A673 (cell line): ENCODE measurements around the gene CDC42EP2. TPM values are rescaled to one million over a fixed set of nuclear protein-coding genes. Genes with fewer than 3 reads are reported as not detected.

ENCODE experiments used
- BruUV-seq: library from RNA; stranded (reverse); fragments of 400-500 nt; replicated peaks from 2 replicates; lab custom pipeline; 2021; lab: Mats Ljungman, UMichigan
- CTCF ChIA-PET: fragments of 300-600 bp; sonication (Branson Sonifier 250); formaldehyde crosslinking; loops from one replicate; lab custom pipeline; 2022; ENCODE audit warnings: antibody characterized with exemption; lab: Charles Lee
- POLR2A ChIA-PET: fragments of 300-600 bp; sonication (Branson Sonifier 250); formaldehyde crosslinking; loops from one replicate; lab custom pipeline; 2022; ENCODE audit warnings: antibody characterized with exemption; ENCODE audit not compliant: low non-redundant PET; lab: Charles Lee
- DNase-seq: peaks from one replicate; pipeline ENCODE4 v3.0.0-alpha.2; 2015; ENCODE audit warnings: low spot score
- H3K27ac ChIP-seq: fragments of 200-600 bp; sonication (generic); 2 replicates; pipeline ENCODE4 v1.5.1; 2016; ENCODE audit warnings: mixed run types, low read depth, mild to moderate bottlenecking, mixed read lengths, antibody characterized with exemption, low read length; ENCODE audit not compliant: poor library complexity, severe bottlenecking
- H3K27me3 ChIP-seq: fragments of 200-600 bp; sonication (generic); replicated peaks from 2 replicates; pipeline ENCODE4 v1.6.1; 2017; ENCODE audit warnings: mixed run types, low read depth, mild to moderate bottlenecking, mixed read lengths, antibody characterized with exemption, low read length; ENCODE audit not compliant: insufficient read depth, poor library complexity
- H3K36me3 ChIP-seq: fragments of 200-600 bp; sonication (generic); 2 replicates; pipeline ENCODE4 v1.6.1; 2016; ENCODE audit warnings: mixed run types, mild to moderate bottlenecking, mixed read lengths, antibody characterized with exemption, low read length; ENCODE audit not compliant: insufficient read depth, poor library complexity, severe bottlenecking
- H3K4me1 ChIP-seq: fragments of 200-600 bp; sonication (generic); 2 replicates; pipeline ENCODE4 v1.6.1; 2017; ENCODE audit warnings: mixed run types, mild to moderate bottlenecking, mixed read lengths, antibody characterized with exemption, low read length; ENCODE audit not compliant: insufficient read depth, poor library complexity, severe bottlenecking
- H3K4me3 ChIP-seq: fragments of 200-600 bp; sonication (generic); 2 replicates; pipeline ENCODE4 v1.5.1; 2016; ENCODE audit warnings: low read depth, mixed run types, mild to moderate bottlenecking, mixed read lengths, low read length; ENCODE audit not compliant: poor library complexity, severe bottlenecking
- H3K9me3 ChIP-seq: fragments of 200-600 bp; sonication (generic); 2 replicates; pipeline ENCODE4 v1.6.1; 2016; ENCODE audit warnings: mixed run types, low read depth, mild to moderate bottlenecking, mixed read lengths, antibody characterized with exemption, low read length; ENCODE audit not compliant: poor library complexity, severe bottlenecking
- EZH2 ChIP-seq: fragments of 200-600 bp; sonication (generic); IDR thresholded peaks from 2 replicates; pipeline ENCODE4 v1.6.1; 2017; ENCODE audit warnings: borderline replicate concordance, low read depth, mild to moderate bottlenecking, mixed read lengths, antibody characterized with exemption, low read length; ENCODE audit not compliant: poor library complexity, severe bottlenecking
- intact Hi-C: fragments of 100-400 bp; cut with micrococcal nuclease; formaldehyde crosslinking; loops from one replicate; pipeline ENCODE4 v1.10.0; 2022; ENCODE audit not compliant: unreplicated experiment
- total RNA-seq: library from RNA; stranded (reverse); gene quantifications from 2 replicates; pipeline ENCODE4 v1.2.3, GENCODE V29; 2021
- TF ChIP-seq, protein P1 (sequence below): fragments of 300-800, 200-600 bp; sonication (generic); conservative IDR thresholded peaks from 2 replicates; pipeline ENCODE4 v1.5.1; 2017; ENCODE audit warnings: low read depth, mild to moderate bottlenecking, antibody characterized with exemption, low read length, moderate library complexity, mixed read lengths

Gene CDC42EP2
- total RNA-seq, 1 experiment from 2014 or later, result 4.8 TPM

DNA sequence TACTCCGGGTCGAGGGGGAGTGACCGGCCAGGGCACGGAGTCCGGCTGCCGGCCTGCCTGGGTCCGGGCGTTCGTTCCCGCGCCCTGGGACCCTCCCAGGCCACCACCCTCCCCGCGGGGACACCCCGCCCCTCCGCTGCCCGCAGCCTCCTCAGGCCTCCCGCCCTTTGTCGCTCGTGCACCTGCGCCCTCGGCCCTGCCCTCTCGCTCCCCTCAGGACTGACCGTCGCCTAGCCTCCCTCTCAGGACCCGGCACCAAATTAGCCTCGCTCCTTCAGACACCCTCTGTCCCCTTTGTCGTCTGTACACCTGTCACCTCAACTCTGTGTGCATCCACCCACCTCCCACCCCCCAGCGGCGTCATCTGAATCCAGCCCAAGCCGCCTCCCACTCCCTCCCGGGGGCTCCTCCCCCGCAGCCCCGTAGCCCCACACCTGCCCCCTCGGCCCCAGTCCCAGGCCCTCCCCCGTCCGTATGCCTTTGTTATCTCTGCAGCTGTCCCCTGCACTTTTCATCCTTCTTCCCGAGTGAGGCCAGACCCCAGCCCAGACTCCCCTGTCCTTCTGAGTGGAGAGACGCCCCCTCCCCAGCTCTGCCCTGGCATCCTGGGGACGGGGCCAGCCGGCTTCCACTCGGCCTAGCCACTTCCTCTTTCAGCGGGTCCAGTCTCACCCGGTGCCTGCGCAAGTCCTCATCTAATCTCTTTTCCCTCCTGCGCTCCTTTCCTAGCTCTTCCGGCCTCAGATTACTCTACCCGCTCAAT lies 40.5 kb downstream of the CDC42EP2 start:
- intact Hi-C loops, result no loop called here
- peak overlapping the region; percentile 71 for H3K4me3 ChIP-seq
- H3K27ac ChIP-seq, result peak overlapping the region; percentile 55
- no peak for DNase-seq
- ChIA-PET POLR2A (no interaction called here), CTCF (no interaction called here)
- H3K9me3 ChIP-seq, result no peaks in the 10 kb centered on the region
- H3K27me3 ChIP-seq, result no peaks in the 10 kb centered on the region
- BruUV-seq, result no TSS peak
- peaks cover 31% of the 10 kb centered on the region for H3K36me3 ChIP-seq
- no peaks in the 10 kb centered on the region for H3K4me1 ChIP-seq
- TF ChIP-seq, protein P1, sequence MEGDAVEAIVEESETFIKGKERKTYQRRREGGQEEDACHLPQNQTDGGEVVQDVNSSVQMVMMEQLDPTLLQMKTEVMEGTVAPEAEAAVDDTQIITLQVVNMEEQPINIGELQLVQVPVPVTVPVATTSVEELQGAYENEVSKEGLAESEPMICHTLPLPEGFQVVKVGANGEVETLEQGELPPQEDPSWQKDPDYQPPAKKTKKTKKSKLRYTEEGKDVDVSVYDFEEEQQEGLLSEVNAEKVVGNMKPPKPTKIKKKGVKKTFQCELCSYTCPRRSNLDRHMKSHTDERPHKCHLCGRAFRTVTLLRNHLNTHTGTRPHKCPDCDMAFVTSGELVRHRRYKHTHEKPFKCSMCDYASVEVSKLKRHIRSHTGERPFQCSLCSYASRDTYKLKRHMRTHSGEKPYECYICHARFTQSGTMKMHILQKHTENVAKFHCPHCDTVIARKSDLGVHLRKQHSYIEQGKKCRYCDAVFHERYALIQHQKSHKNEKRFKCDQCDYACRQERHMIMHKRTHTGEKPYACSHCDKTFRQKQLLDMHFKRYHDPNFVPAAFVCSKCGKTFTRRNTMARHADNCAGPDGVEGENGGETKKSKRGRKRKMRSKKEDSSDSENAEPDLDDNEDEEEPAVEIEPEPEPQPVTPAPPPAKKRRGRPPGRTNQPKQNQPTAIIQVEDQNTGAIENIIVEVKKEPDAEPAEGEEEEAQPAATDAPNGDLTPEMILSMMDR, result no peak
- TF ChIP-seq EZH2, result no peak

DNA sequence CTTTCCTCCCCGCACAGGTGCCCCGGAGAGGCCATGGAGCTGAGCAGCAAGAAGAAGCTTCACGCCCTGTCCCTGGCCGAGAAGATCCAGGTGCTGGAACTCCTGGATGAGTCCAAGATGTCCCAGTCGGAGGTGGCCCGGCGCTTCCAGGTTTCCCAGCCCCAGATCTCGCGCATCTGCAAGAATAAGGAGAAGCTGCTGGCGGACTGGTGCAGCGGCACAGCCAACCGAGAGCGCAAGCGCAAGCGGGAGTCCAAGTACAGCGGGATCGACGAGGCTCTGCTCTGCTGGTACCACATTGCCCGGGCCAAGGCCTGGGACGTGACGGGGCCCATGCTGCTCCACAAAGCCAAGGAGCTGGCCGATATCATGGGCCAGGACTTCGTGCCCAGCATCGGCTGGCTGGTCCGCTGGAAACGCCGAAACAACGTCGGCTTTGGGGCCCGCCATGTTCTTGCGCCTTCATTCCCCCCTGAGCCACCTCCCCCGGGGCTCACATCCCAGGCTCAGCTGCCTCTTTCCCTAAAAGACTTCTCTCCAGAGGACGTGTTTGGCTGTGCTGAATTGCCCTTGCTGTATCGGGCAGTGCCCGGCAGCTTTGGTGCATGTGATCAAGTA lies 41.2 kb downstream of the CDC42EP2 start:
- no TSS peak for BruUV-seq

DNA sequence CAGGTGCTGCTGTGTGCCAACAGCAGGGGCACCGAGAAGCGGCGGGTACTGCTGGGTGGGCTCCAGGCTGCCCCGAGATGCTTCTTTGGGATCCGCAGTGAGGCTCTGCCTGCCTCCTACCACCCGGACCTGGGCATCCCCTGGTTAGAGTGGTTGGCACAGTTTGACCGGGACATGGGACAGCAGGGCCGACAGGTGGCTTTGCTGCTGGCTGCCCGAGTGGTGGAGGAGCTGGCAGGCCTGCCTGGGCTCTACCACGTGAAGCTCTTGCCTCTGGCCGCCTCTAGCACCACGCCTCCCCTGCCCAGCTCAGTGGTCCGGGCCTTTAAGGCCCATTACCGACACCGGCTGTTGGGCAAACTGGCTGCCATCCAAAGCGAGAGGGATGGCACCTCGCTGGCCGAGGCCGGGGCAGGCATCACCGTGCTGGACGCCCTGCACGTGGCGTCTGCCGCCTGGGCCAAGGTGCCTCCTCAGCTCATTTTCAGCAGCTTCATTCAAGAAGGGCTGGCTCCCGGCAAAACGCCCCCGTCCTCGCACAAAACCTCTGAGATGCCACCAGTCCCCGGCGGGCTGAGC lies 41.8 kb downstream of the CDC42EP2 start:
- H3K4me3 ChIP-seq, result no peak overlapping the region
- no peaks in the 10 kb centered on the region for H3K9me3 ChIP-seq
- no peaks in the 10 kb centered on the region for H3K4me1 ChIP-seq
- H3K27ac ChIP-seq, result no peak overlapping the region
- no peak for DNase-seq
- intact Hi-C loops, result no loop called here
- BruUV-seq, result no TSS peak
- CTCF ChIA-PET, result interaction anchor here (0.5 kb wide), 1 partner anchor 100 kb away, joined by 4 read pairs; no protein-coding TSS in a partner anchor
- peaks cover 18% of the 10 kb centered on the region for H3K36me3 ChIP-seq
- TF ChIP-seq, protein P1, result no peak
- TF ChIP-seq EZH2, result no peak
- POLR2A ChIA-PET, result no interaction called here
- H3K27me3 ChIP-seq, result no peaks in the 10 kb centered on the region

More for the DNA sequence above, 41.2 kb downstream of the CDC42EP2 start:
- POLR2A ChIA-PET, result no interaction called here
- H3K9me3 ChIP-seq, result no peaks in the 10 kb centered on the region
- H3K36me3 ChIP-seq, result peaks cover 24% of the 10 kb centered on the region
- intact Hi-C loops, result no loop called here
- CTCF ChIA-PET, result interaction anchor here (0.5 kb wide), 1 partner anchor 100 kb away, joined by 4 read pairs; no protein-coding TSS in a partner anchor
- no peaks in the 10 kb centered on the region for H3K4me1 ChIP-seq
- no peak for TF ChIP-seq EZH2
- TF ChIP-seq, protein P1, result no peak
- H3K27me3 ChIP-seq, result no peaks in the 10 kb centered on the region
- peak overlapping the region; percentile 71 for H3K4me3 ChIP-seq
- peak; percentile 39 for DNase-seq
- no peak overlapping the region for H3K27ac ChIP-seq
